ENCODE measurements around the gene WAS.
"Not testable (repeated sequence)": the region's sequence is repeated elsewhere in the genome, so short reads cannot be mapped to it uniquely, and the experiment has no call there.

Gene WAS

DNA sequence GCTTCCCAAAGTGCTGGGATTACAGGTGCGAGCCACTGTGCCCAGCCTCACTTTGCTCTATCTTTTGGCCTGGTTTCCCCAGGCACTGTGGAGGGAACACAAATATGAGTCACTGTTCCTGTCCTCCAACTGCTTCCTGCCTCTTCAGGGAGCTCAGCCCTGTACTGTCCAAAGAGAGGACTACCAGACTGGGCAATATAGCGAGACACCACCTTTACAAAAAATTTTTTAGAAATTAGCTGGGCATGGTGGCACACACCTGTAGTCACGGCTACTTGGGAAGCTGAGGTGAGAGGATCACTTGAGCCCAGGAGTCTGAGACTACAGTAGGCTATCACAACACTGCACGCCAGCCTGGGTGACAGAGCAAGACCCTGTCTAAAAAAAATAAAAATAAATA, 16.9 kb upstream of the WAS start:
- no peak for DNase-seq (ENCODE audit: low read depth)
- Histone ChIP-seq H3K36me3 (ENCODE audit: control insufficient read depth, insufficient read depth, low read length, severe bottlenecking) (no peaks in the 10 kb centered on the region), H3K27me3 (replicated peaks; ENCODE audit: control insufficient read depth, insufficient read depth, low read length) (peaks cover 4% of the 10 kb centered on the region), H3K9ac (ENCODE audit: low read length) (no peak overlapping the region), H3K4me1 (ENCODE audit: control insufficient read depth, insufficient read depth, low read length) (no peaks in the 10 kb centered on the region), H3K4me3 (ENCODE audit: low read length) (no peak overlapping the region), H3K9me3 (ENCODE audit: control insufficient read depth, low read length) (peaks cover 8% of the 10 kb centered on the region)

DNA sequence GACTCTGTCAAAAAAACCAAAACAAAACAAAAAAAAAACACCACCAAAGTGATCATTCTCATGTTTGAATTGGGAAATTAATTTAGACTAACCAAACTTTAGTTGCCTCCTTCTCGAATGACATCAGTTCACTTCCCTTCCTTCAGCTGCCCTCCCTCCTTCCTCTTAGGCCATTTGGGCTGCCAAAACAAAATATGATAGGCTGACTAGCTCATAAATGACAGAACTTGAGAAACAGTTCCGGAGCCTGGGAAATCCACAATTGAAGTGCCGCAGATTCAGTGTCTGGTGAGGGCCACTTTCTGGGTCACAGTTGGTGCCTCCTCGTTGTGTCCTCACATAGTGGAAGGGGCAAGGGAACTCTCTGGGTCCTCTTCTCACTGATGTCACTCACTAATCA, 16.1 kb upstream of the WAS start:
- Histone ChIP-seq H3K27me3 (replicated peaks; ENCODE audit: control insufficient read depth, insufficient read depth, low read length) (peaks cover 4% of the 10 kb centered on the region), H3K4me3 (ENCODE audit: low read length) (no peak overlapping the region), H3K9ac (ENCODE audit: low read length) (no peak overlapping the region), H3K9me3 (ENCODE audit: control insufficient read depth, low read length) (peaks cover 8% of the 10 kb centered on the region), H3K36me3 (ENCODE audit: control insufficient read depth, insufficient read depth, low read length, severe bottlenecking) (no peaks in the 10 kb centered on the region), H3K4me1 (ENCODE audit: control insufficient read depth, insufficient read depth, low read length) (no peaks in the 10 kb centered on the region)
- DNase-seq (ENCODE audit: low read depth), result no peak

DNA sequence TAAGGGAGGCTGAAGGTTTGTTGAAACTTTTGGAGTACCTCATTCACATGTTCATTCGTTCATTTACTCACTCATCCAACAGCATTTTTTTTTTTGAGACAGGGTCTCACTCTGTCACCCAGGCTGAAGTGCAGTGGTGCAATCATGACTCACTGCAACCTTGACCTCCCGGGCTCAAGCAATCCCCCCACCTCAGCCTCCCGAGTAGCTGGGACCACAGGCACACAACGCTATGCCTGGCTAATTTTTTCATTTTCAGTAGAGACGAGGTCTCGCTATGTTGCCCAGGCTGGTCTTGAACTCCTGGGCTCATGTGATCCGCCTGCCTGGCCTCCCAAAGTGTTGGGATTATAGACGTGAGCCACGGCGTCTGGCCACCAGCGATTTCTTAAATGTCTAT, 15.4 kb upstream of the WAS start:
- H3K9me3 ChIP-seq (ENCODE audit: control insufficient read depth, low read length); H3K9ac ChIP-seq (ENCODE audit: low read length); H3K27me3 ChIP-seq (replicated peaks; ENCODE audit: control insufficient read depth, insufficient read depth, low read length); H3K36me3 ChIP-seq (ENCODE audit: control insufficient read depth, insufficient read depth, low read length, severe bottlenecking); DNase-seq (ENCODE audit: low read depth); H3K4me1 ChIP-seq (ENCODE audit: control insufficient read depth, insufficient read depth, low read length); H3K4me3 ChIP-seq (ENCODE audit: low read length): not testable (repeated sequence)

DNA sequence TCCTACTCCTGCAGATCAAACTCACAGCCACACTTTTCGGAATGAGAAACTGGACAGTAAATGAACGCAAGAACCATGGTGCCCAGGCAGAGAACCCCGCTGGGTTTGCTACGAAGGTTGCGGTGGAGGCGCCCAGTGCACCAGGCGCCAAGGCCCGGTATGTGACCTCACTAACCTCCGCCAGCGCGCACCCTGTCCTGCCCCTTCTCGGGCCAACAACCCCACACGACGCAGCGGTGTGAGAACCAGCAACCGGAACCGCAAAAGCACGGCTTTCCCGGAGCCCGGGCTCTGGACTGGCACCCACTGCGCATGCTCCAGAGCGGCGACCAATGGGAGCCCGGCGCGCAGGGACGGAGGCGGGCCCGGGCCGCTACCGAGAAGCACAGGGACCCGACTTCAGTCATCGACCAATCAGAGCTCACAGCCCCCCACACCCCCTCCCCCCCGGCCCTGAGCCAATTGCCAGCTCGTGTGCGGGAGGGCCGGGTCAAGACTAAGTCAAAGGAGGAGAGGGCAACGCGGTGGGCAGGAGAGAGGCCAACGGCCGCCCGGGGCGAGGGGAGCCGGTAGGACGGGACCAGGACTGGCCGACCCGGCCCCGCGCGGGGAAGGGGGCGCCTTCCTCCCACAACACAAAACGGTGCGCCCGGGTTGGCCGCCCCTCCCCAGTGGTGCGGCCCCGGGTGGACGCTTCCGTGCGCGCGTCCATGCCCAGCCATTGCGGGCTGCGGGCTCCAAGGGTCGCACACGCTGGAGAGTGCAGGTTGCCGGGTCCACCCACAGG, 7.3 kb upstream of the WAS start:
- H3K9ac ChIP-seq (ENCODE audit: low read length), result peak overlapping the region; percentile 86
- peaks cover 5% of the 10 kb centered on the region for H3K4me1 ChIP-seq (ENCODE audit: control insufficient read depth, insufficient read depth, low read length)
- DNase-seq (ENCODE audit: low read depth), result peak; percentile 90
- H3K36me3 ChIP-seq (ENCODE audit: control insufficient read depth, insufficient read depth, low read length, severe bottlenecking), result no peaks in the 10 kb centered on the region
- no peaks in the 10 kb centered on the region for H3K27me3 ChIP-seq (replicated peaks; ENCODE audit: control insufficient read depth, insufficient read depth, low read length)
- no peaks in the 10 kb centered on the region for H3K9me3 ChIP-seq (ENCODE audit: control insufficient read depth, low read length)
- peak overlapping the region; percentile 86 for H3K4me3 ChIP-seq (ENCODE audit: low read length)

DNA sequence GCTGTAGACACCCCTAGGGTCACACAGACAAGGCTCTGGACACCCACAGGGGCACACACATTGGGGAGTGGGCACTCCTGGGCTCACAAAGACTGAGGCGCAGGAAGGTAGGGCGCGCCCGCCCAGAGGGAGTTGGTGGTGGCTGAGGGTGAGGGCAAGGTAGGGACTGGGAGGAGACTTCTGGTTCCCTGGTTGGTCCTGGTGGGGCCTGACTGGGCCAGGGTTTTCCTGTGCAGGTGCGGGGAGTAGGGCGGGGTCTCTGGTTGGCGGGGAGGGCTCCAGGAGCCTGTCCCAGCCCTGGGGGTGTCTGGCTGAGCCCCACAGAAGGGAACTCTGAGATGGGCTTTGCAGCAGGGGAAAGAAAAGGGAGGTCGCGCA, 6.7 kb upstream of the WAS start:
- H3K9me3 ChIP-seq (ENCODE audit: control insufficient read depth, low read length), result no peaks in the 10 kb centered on the region
- peak overlapping the region; percentile 85 for H3K9ac ChIP-seq (ENCODE audit: low read length)
- H3K27me3 ChIP-seq (replicated peaks; ENCODE audit: control insufficient read depth, insufficient read depth, low read length), result no peaks in the 10 kb centered on the region
- no peak for DNase-seq (ENCODE audit: low read depth)
- no peaks in the 10 kb centered on the region for H3K36me3 ChIP-seq (ENCODE audit: control insufficient read depth, insufficient read depth, low read length, severe bottlenecking)
- H3K4me3 ChIP-seq (ENCODE audit: low read length), result peak overlapping the region; percentile 86
- peaks cover 5% of the 10 kb centered on the region for H3K4me1 ChIP-seq (ENCODE audit: control insufficient read depth, insufficient read depth, low read length)

DNA sequence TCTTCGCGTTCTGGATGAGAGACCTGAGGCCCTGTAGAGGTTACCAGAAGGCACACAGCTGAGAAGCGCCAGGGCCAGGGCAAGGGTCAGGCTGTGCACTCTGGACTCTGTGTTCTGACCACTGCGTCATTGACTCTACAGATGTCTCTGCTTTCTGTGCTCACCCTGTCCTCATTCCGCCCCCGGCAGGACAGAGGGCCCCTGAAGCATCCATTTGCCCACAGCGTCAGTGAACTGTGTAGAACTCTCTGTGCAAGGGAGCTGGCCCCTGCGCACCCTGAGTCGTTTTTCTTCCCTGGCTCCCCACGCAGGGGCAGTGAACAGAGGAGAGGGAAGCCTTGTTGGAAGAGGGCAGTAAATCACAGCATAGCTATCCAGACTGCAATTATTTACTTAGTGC, 6.1 kb upstream of the WAS start:
- no peaks in the 10 kb centered on the region for H3K9me3 ChIP-seq (ENCODE audit: control insufficient read depth, low read length)
- H3K36me3 ChIP-seq (ENCODE audit: control insufficient read depth, insufficient read depth, low read length, severe bottlenecking), result no peaks in the 10 kb centered on the region
- no peak overlapping the region for H3K9ac ChIP-seq (ENCODE audit: low read length)
- DNase-seq (ENCODE audit: low read depth), result no peak
- H3K27me3 ChIP-seq (replicated peaks; ENCODE audit: control insufficient read depth, insufficient read depth, low read length), result peaks cover 4% of the 10 kb centered on the region
- peak overlapping the region; percentile 86 for H3K4me3 ChIP-seq (ENCODE audit: low read length)
- peaks cover 5% of the 10 kb centered on the region for H3K4me1 ChIP-seq (ENCODE audit: control insufficient read depth, insufficient read depth, low read length)

DNA sequence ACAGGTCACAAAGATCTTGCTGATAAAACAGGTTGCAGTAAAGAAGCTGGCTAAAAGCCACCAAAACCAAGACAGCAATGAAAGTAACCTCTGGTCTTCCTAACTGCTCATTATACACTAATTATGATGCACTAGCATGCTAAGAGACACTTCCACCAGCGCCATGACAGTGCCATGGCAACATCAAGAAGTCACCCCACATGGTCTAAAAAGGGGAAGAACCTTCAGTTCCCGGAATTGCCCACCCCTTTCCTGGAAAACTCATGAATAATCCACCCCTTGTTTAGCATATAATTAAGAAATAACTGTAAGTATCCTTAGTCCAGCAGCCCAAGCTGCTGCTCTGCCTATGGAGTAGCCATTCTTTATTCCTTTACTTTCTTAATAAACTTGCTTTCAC, 3.1 kb upstream of the WAS start:
- DNase-seq (ENCODE audit: low read depth), result not testable (repeated sequence)

DNA sequence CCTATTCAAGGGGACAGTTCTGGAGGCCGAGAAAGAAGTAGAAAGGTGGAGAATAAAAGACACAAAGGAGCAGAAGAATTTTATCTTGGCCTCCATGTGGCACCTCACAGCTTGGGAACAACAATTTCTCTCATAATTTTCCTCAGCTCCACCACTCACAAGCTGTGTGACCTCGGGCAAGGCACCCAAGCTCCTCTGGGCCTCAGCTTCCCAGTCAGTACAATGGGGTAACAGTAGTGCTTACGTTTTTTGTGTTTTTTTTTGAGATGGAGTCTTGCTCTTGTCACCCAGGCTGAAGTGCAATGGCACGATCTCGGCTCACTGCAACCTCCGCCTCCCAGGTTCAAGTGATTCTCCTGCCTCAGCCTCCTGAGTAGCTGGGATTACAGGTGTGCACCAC, 2.7 kb upstream of the WAS start:
- H3K4me1 ChIP-seq (ENCODE audit: control insufficient read depth, insufficient read depth, low read length); H3K36me3 ChIP-seq (ENCODE audit: control insufficient read depth, insufficient read depth, low read length, severe bottlenecking); H3K4me3 ChIP-seq (ENCODE audit: low read length); H3K9ac ChIP-seq (ENCODE audit: low read length); DNase-seq (ENCODE audit: low read depth); H3K9me3 ChIP-seq (ENCODE audit: control insufficient read depth, low read length): not testable (repeated sequence)
- peaks cover 22% of the 10 kb centered on the region for H3K27me3 ChIP-seq (replicated peaks; ENCODE audit: control insufficient read depth, insufficient read depth, low read length)

More for the DNA sequence above, 3.1 kb upstream of the WAS start:
- H3K9me3 ChIP-seq (ENCODE audit: control insufficient read depth, low read length); H3K9ac ChIP-seq (ENCODE audit: low read length); H3K36me3 ChIP-seq (ENCODE audit: control insufficient read depth, insufficient read depth, low read length, severe bottlenecking); H3K4me3 ChIP-seq (ENCODE audit: low read length); H3K4me1 ChIP-seq (ENCODE audit: control insufficient read depth, insufficient read depth, low read length): not testable (repeated sequence)
- H3K27me3 ChIP-seq (replicated peaks; ENCODE audit: control insufficient read depth, insufficient read depth, low read length), result peaks cover 18% of the 10 kb centered on the region

DNA sequence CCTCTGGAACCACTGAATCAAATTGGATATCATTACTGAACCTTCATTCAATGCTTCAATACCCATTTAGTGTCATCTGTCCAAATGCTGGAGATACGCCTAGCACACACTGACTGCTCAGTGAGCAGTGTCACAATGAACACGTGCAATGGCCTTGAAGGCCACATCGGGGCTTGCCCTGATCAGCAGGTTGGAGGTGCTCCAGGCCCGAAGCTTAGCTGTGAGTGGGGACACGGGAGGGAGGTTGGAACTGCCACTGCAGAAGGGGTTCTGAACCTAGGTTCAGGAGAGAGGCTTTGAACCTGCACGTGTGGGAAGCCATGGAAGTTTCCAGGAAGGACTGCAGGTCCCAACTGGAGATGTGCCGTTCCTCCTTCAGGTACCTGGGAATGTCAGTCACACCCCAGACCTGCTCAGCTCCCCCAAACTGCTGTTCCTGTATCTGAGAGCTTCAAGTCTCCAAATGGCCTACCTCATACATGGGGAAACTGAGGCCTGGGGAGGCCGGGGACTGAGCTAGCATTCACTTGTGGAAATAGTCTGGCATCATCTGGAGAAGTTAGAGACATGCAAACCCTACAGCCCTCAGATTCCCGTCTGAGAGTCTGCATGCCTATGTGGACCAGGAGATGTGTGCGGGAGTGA, 1.9 kb upstream of the WAS start:
- Histone ChIP-seq H3K9ac (ENCODE audit: low read length) (no peak overlapping the region), H3K36me3 (ENCODE audit: control insufficient read depth, insufficient read depth, low read length, severe bottlenecking) (no peaks in the 10 kb centered on the region), H3K4me3 (ENCODE audit: low read length) (no peak overlapping the region), H3K9me3 (ENCODE audit: control insufficient read depth, low read length) (no peaks in the 10 kb centered on the region), H3K27me3 (replicated peaks; ENCODE audit: control insufficient read depth, insufficient read depth, low read length) (peaks cover 29% of the 10 kb centered on the region), H3K4me1 (ENCODE audit: control insufficient read depth, insufficient read depth, low read length) (peaks cover 5% of the 10 kb centered on the region)
- DNase-seq (ENCODE audit: low read depth), result no peak

DNA sequence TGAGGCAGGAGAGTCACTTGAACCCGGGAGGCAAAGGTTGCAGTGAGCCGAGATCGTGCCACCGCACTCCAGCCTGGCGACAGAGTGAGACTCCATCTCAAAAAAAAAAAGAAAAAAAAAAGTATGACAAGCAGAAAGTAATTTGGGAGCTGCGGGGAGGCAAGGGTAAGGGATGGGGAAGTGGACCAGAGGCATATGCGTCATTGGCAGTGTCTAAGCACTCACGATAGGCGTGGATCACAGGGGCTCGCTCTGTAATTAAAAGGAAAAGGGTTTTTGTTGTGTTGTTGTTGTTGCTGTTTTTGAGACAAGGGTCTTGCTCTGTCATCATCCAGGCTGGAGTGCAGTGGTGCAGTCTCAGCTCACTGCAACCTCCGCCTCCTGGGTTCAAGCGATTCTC, 804 bp upstream of the WAS start:
- not testable (repeated sequence) for H3K4me1 ChIP-seq (ENCODE audit: control insufficient read depth, insufficient read depth, low read length); H3K9me3 ChIP-seq (ENCODE audit: control insufficient read depth, low read length); H3K9ac ChIP-seq (ENCODE audit: low read length); DNase-seq (ENCODE audit: low read depth); H3K4me3 ChIP-seq (ENCODE audit: low read length); H3K36me3 ChIP-seq (ENCODE audit: control insufficient read depth, insufficient read depth, low read length, severe bottlenecking)
- peaks cover 38% of the 10 kb centered on the region for H3K27me3 ChIP-seq (replicated peaks; ENCODE audit: control insufficient read depth, insufficient read depth, low read length)

DNA sequence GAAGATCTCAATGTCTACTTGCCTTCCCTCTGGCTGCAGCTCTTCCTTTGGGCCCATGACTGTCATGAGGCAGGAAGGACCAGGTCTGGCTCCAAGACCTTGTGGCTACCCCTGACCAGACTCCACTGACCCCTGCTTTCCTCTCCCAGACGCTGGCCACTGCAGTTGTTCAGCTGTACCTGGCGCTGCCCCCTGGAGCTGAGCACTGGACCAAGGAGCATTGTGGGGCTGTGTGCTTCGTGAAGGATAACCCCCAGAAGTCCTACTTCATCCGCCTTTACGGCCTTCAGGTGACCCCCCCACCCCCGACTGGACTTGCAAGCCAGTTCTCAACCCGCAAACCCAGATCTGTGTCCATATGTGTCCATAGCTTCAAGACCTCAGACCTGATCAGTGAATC, 535 bp downstream of the WAS start:
- no peaks in the 10 kb centered on the region for H3K36me3 ChIP-seq (ENCODE audit: control insufficient read depth, insufficient read depth, low read length, severe bottlenecking)
- peaks cover 44% of the 10 kb centered on the region for H3K27me3 ChIP-seq (replicated peaks; ENCODE audit: control insufficient read depth, insufficient read depth, low read length)
- H3K9ac ChIP-seq (ENCODE audit: low read length), result no peak overlapping the region
- DNase-seq (ENCODE audit: low read depth), result no peak
- H3K4me1 ChIP-seq (ENCODE audit: control insufficient read depth, insufficient read depth, low read length), result no peaks in the 10 kb centered on the region
- no peak overlapping the region for H3K4me3 ChIP-seq (ENCODE audit: low read length)
- no peaks in the 10 kb centered on the region for H3K9me3 ChIP-seq (ENCODE audit: control insufficient read depth, low read length)

DNA sequence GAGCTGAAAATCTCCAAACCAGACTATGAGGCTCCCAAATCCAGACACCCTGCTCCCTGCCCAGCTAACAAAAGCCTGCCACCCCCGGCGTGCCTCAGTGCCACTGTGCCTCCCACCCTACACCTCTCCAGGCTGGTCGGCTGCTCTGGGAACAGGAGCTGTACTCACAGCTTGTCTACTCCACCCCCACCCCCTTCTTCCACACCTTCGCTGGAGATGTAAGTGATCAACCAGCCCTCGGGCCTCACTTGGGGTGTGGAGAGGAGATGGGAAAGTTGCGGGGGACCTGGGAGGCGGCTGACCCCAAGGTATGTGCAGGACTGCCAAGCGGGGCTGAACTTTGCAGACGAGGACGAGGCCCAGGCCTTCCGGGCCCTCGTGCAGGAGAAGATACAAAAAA, 1.8 kb downstream of the WAS start:
- Histone ChIP-seq H3K4me1 (ENCODE audit: control insufficient read depth, insufficient read depth, low read length) (no peaks in the 10 kb centered on the region), H3K9ac (ENCODE audit: low read length) (no peak overlapping the region), H3K36me3 (ENCODE audit: control insufficient read depth, insufficient read depth, low read length, severe bottlenecking) (no peaks in the 10 kb centered on the region), H3K9me3 (ENCODE audit: control insufficient read depth, low read length) (no peaks in the 10 kb centered on the region), H3K27me3 (replicated peaks; ENCODE audit: control insufficient read depth, insufficient read depth, low read length) (peaks cover 44% of the 10 kb centered on the region), H3K4me3 (ENCODE audit: low read length) (no peak overlapping the region)
- no peak for DNase-seq (ENCODE audit: low read depth)

All from adipocyte (in vitro differentiated cells).